Measurements from ENCODE around the gene LYZL6.
"Not testable (repeated sequence)": the region's sequence is repeated elsewhere in the genome, so short reads cannot be mapped to it uniquely, and the experiment has no call there.

LYZL6 gene

GRCh38 chr17:35948092-35948491, 4.6 kb upstream of the LYZL6 start:
- no peak for DNase-seq (ENCODE audit: low read depth in 4 of 4, low spot score in 1 of 4)

- peak in 3 of 4 experiments; percentile 7 to 17 (median 7) for DNase-seq (ENCODE audit: low read depth in 4 of 4, low spot score in 1 of 4)
Measured at GRCh38 chr17:35947156-35947585, 3.7 kb upstream of the LYZL6 start.

GRCh38 chr17:35944151-35944550, 638 bp upstream of the LYZL6 start:
- DNase-seq (ENCODE audit: low read depth in 4 of 4, low spot score in 1 of 4) = no peak

GRCh38 chr17:35942588-35943186, 826 bp downstream of the LYZL6 start:
- no peak for DNase-seq (ENCODE audit: low read depth in 4 of 4, low spot score in 1 of 4)

GRCh38 chr17:35938492-35938891, 5.0 kb downstream of the LYZL6 start:
- not testable (repeated sequence) for DNase-seq (ENCODE audit: low read depth in 4 of 4, low spot score in 1 of 4)

- DNase-seq (ENCODE audit: low read depth in 4 of 4, low spot score in 1 of 4) = no peak
Measured at GRCh38 chr17:35936063-35936462, 7.5 kb downstream of the LYZL6 start.

- no peak for DNase-seq (ENCODE audit: low read depth in 4 of 4, low spot score in 1 of 4)
Measured at GRCh38 chr17:35934760-35935159, 8.8 kb downstream of the LYZL6 start.

GRCh38 chr17:35932586-35932985, 10.9 kb downstream of the LYZL6 start:
- DNase-seq (ENCODE audit: low read depth in 4 of 4, low spot score in 1 of 4) = no peak

- no peak for DNase-seq (ENCODE audit: low read depth in 4 of 4, low spot score in 1 of 4)
Measured at GRCh38 chr17:35931794-35932425, 11.6 kb downstream of the LYZL6 start.

GRCh38 chr17:35930211-35931065, 13.1 kb downstream of the LYZL6 start, which contains the start of gene RDM1:
RDM1 (minus strand) TSS chr17:35930773; CDS start chr17:35930727, 46 bp downstream.
- DNase-seq (ENCODE audit: low read depth in 4 of 4, low spot score in 1 of 4) = peak; percentile 59 to 86 (median 70)

GRCh38 chr17:35927714-35928113, 15.8 kb downstream of the LYZL6 start:
- no peak for DNase-seq (ENCODE audit: low read depth in 4 of 4, low spot score in 1 of 4)

- no peak for DNase-seq (ENCODE audit: low read depth in 4 of 4, low spot score in 1 of 4)
Measured at GRCh38 chr17:35923609-35924114, 19.9 kb downstream of the LYZL6 start.

GRCh38 chr17:35920229-35920628, 23.3 kb downstream of the LYZL6 start:
- DNase-seq (ENCODE audit: low read depth in 4 of 4, low spot score in 1 of 4) = no peak

GRCh38 chr17:35918665-35919064, 24.8 kb downstream of the LYZL6 start:
- DNase-seq (ENCODE audit: low read depth in 4 of 4, low spot score in 1 of 4) = no peak

- no peak for DNase-seq (ENCODE audit: low read depth in 4 of 4, low spot score in 1 of 4)
Measured at GRCh38 chr17:35917519-35918213, 25.8 kb downstream of the LYZL6 start.

- DNase-seq (ENCODE audit: low read depth in 4 of 4, low spot score in 1 of 4) = no peak
Measured at GRCh38 chr17:35915153-35915964, 28.2 kb downstream of the LYZL6 start.

GRCh38 chr17:35914354-35914753, 29.2 kb downstream of the LYZL6 start:
- no peak for DNase-seq (ENCODE audit: low read depth in 4 of 4, low spot score in 1 of 4)

- no peak for DNase-seq (ENCODE audit: low read depth in 4 of 4, low spot score in 1 of 4)
Measured at GRCh38 chr17:35913609-35914008, 29.9 kb downstream of the LYZL6 start.

GRCh38 chr17:35912942-35913341, 30.6 kb downstream of the LYZL6 start:
- DNase-seq (ENCODE audit: low read depth in 4 of 4, low spot score in 1 of 4) = no peak

- no peak for DNase-seq (ENCODE audit: low read depth in 4 of 4, low spot score in 1 of 4)
Measured at GRCh38 chr17:35912339-35912912, 31.1 kb downstream of the LYZL6 start.
